Measurements from ENCODE around the gene BCL2.

DNA sequence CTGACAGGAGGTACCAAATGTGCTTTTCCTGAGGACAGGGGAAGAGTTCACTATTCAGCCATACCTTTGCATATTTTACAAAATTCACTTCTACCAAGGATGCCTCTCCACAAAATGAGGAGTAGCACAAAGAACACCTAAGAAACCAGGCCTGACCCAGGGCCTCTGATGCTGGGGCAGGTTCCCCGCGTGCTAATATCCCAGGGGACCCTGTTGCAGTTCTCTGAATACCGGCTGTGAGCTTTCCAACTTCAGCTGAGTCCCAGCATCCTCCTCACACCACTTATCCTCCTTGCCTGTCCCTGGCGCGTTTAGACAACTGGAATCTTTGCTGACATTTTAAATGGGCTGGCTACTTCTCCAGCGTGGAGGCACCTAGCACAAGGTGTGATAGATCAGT lies 142.3 kb downstream of the BCL2 start:
- TF ChIP-seq, protein P1, sequence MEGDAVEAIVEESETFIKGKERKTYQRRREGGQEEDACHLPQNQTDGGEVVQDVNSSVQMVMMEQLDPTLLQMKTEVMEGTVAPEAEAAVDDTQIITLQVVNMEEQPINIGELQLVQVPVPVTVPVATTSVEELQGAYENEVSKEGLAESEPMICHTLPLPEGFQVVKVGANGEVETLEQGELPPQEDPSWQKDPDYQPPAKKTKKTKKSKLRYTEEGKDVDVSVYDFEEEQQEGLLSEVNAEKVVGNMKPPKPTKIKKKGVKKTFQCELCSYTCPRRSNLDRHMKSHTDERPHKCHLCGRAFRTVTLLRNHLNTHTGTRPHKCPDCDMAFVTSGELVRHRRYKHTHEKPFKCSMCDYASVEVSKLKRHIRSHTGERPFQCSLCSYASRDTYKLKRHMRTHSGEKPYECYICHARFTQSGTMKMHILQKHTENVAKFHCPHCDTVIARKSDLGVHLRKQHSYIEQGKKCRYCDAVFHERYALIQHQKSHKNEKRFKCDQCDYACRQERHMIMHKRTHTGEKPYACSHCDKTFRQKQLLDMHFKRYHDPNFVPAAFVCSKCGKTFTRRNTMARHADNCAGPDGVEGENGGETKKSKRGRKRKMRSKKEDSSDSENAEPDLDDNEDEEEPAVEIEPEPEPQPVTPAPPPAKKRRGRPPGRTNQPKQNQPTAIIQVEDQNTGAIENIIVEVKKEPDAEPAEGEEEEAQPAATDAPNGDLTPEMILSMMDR (conservative IDR thresholded peaks at IDR 0.05; ENCODE audit: low read depth, low read length), result no peak
- TF ChIP-seq EZH2 (IDR thresholded peaks at IDR 0.05; ENCODE audit: low read length, unreplicated experiment), result no peak
